Loucy (cell line): ENCODE data around the gene GNAT1.

Experiments used
- H2AFZ ChIP-seq: fragments of 200-600 bp; sonication (generic); 2 replicates; pipeline ENCODE4 v1.6.0; 2016; ENCODE audit warnings: antibody characterized with exemption, mild to moderate bottlenecking, low read length, moderate library complexity
- H3F3A ChIP-seq: fragments of 200-600 bp; 2 replicates; pipeline ENCODE4 v1.6.0; 2016; ENCODE audit warnings: antibody characterized with exemption, low read depth, mild to moderate bottlenecking
- H3K27me3 ChIP-seq: fragments of 200-600 bp; sonication (generic); 2 replicates; pipeline ENCODE4 v1.6.1; 2014; ENCODE audit warnings: low read length, mild to moderate bottlenecking; ENCODE audit not compliant: insufficient read depth, poor library complexity, severe bottlenecking
- H3K36me3 ChIP-seq: fragments of 200-600 bp; sonication (generic); 2 replicates; pipeline ENCODE4 v1.6.1; 2016; ENCODE audit warnings: low read length; ENCODE audit not compliant: insufficient read depth
- H3K4me1 ChIP-seq: fragments of 200-600 bp; sonication (generic); 2 replicates; pipeline ENCODE4 v1.5.1; 2014; ENCODE audit warnings: low read length, mild to moderate bottlenecking; ENCODE audit not compliant: insufficient read depth, poor library complexity, severe bottlenecking
- H3K4me2 ChIP-seq: fragments of 200-600 bp; sonication (generic); 2 replicates; pipeline ENCODE4 v1.6.0; 2014; ENCODE audit warnings: antibody characterized with exemption, low read length, low read depth, mild to moderate bottlenecking; ENCODE audit not compliant: poor library complexity, severe bottlenecking
- H3K4me3 ChIP-seq: fragments of 200-600 bp; sonication (generic); 2 replicates; pipeline ENCODE4 v1.5.1; 2014; ENCODE audit warnings: low read length, mild to moderate bottlenecking, mixed read lengths; ENCODE audit not compliant: poor library complexity, severe bottlenecking
- H3K79me2 ChIP-seq: fragments of 200-600 bp; sonication (generic); 2 replicates; pipeline ENCODE4 v1.6.1; 2014; ENCODE audit warnings: low read length; ENCODE audit not compliant: insufficient read depth
- H3K9ac ChIP-seq: fragments of 200-600 bp; sonication (generic); 2 replicates; pipeline ENCODE4 v1.6.0; 2014; ENCODE audit warnings: mild to moderate bottlenecking, low read depth, low read length, moderate library complexity; ENCODE audit not compliant: poor library complexity, severe bottlenecking
- H3K9me2 ChIP-seq: fragments of 200-600 bp; sonication (generic); replicated peaks from 2 replicates; pipeline ENCODE4 v1.6.1; 2016; ENCODE audit warnings: low read depth, low read length, mixed read lengths
- H3K9me3 ChIP-seq: fragments of 200-600 bp; sonication (generic); 2 replicates; pipeline ENCODE4 v1.6.1; 2014; ENCODE audit warnings: mild to moderate bottlenecking, antibody characterized with exemption, low read length, low read depth; ENCODE audit not compliant: insufficient read depth
- H4K20me1 ChIP-seq: fragments of 200-600 bp; sonication (generic); 2 replicates; pipeline ENCODE4 v1.6.0; 2014; ENCODE audit warnings: antibody characterized with exemption, low read length, mild to moderate bottlenecking; ENCODE audit not compliant: insufficient read depth, poor library complexity, severe bottlenecking
- CTCF ChIP-seq: fragments of 200-600 bp; sonication (generic); conservative IDR thresholded peaks from 2 replicates; pipeline ENCODE4 v1.5.1; 2014; ENCODE audit warnings: mild to moderate bottlenecking, antibody characterized with exemption, low read length
- EZH2phosphoT487 ChIP-seq: fragments of 200-600 bp; IDR thresholded peaks from 2 replicates; pipeline ENCODE4 v1.6.1; 2018; ENCODE audit warnings: antibody characterized with exemption, mild to moderate bottlenecking, moderate library complexity, borderline replicate concordance

Gene GNAT1

DNA sequence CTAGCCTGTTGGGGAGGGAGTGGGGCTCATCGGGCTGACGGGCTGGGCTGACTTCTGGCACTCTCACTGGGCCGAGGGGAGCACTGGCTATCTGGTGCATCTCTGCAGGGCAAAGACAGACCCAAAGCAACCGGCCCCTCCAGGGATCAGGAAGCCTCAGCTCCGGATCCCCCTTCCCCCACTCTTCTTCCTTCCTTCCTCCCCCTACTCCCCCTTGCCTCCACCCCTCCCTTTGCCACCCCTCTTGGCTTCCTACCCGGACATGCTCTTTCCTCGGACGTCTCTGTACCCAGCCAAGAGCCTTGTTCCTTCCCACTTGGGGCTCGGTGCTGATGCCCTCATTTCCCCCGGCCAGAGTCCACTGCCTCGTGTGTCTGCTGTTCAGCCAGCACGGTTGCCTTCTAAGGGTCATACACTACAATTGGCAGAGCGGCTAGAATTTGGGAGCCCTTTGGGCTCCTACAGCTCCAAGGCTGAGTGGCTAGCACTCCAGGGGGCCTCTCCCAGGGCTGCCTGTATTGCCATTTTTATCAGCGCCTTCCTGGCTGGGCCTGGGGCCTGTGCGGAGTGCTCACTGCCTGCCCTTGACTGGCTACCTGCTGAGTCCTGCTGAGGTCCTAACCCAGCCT is 25.4 kb upstream of the GNAT1 start:
- Histone ChIP-seq H3K9me3 (no peaks in the 10 kb centered on the region), H3K9me2 (no peaks in the 10 kb centered on the region), H3K4me2 (no peak overlapping the region), H3K27me3 (no peaks in the 10 kb centered on the region), H4K20me1 (no peaks in the 10 kb centered on the region), H3K4me3 (no peak overlapping the region), H3K4me1 (peaks cover 12% of the 10 kb centered on the region), H3K36me3 (no peaks in the 10 kb centered on the region), H3F3A (no peaks in the 10 kb centered on the region), H3K9ac (no peak overlapping the region), H3K79me2 (no peaks in the 10 kb centered on the region), H2AFZ (no peak overlapping the region)
- TF ChIP-seq CTCF (no peak), EZH2phosphoT487 (no peak)

- no peaks in the 10 kb centered on the region for H3K36me3 ChIP-seq
- TF ChIP-seq EZH2phosphoT487 (no peak), CTCF (no peak)
- no peaks in the 10 kb centered on the region for H3K9me3 ChIP-seq
- no peak overlapping the region for H3K4me3 ChIP-seq
- H4K20me1 ChIP-seq, result no peaks in the 10 kb centered on the region
- H3K4me2 ChIP-seq, result no peak overlapping the region
- H3F3A ChIP-seq, result no peaks in the 10 kb centered on the region
- H3K27me3 ChIP-seq, result no peaks in the 10 kb centered on the region
- H3K9ac ChIP-seq, result no peak overlapping the region
- no peaks in the 10 kb centered on the region for H3K9me2 ChIP-seq
- H2AFZ ChIP-seq, result no peak overlapping the region
- H3K79me2 ChIP-seq, result no peaks in the 10 kb centered on the region
- peaks cover 12% of the 10 kb centered on the region for H3K4me1 ChIP-seq
Measured at GRCh38 chr3:50166620-50167019, 24.8 kb upstream of the GNAT1 start.

- H3K4me2 ChIP-seq, result no peak overlapping the region
- H3K4me1 ChIP-seq, result peaks cover 12% of the 10 kb centered on the region
- TF ChIP-seq CTCF (no peak), EZH2phosphoT487 (no peak)
- no peaks in the 10 kb centered on the region for H3K9me3 ChIP-seq
- no peaks in the 10 kb centered on the region for H3K36me3 ChIP-seq
- H2AFZ ChIP-seq, result no peak overlapping the region
- H3K79me2 ChIP-seq, result no peaks in the 10 kb centered on the region
- no peaks in the 10 kb centered on the region for H3F3A ChIP-seq
- no peaks in the 10 kb centered on the region for H4K20me1 ChIP-seq
- no peaks in the 10 kb centered on the region for H3K9me2 ChIP-seq
- no peaks in the 10 kb centered on the region for H3K27me3 ChIP-seq
- no peak overlapping the region for H3K9ac ChIP-seq
- no peak overlapping the region for H3K4me3 ChIP-seq
Measured at GRCh38 chr3:50167069-50167840, 24.2 kb upstream of the GNAT1 start.
